ENCODE measurements around the gene SDK1. TPM values are rescaled to one million over a fixed set of nuclear protein-coding genes. Genes with fewer than 3 reads are reported as not detected.

The SDK1 gene
- total RNA-seq, 2 experiments from 2014 or later = 0.25 to 0.78 TPM

- TF ChIP-seq CTCF (IDR thresholded peaks at IDR 0.05) = no peak
- intact Hi-C loops (cut with micrococcal nuclease) = no loop called here
- ChIA-PET POLR2A (no interaction called here), CTCF (interaction anchor here (1.2 kb wide), 1 partner anchor 33 kb away, joined by 3 read pairs; no protein-coding TSS in a partner anchor)
- no peak for DNase-seq
- no peaks in the 10 kb centered on the region for H3K27me3 Mint-ChIP-seq
- no peak for ATAC-seq
- no peak overlapping the region for H3K4me3 Mint-ChIP-seq
- no peaks in the 10 kb centered on the region for H3K4me1 Mint-ChIP-seq (ENCODE audit: low read depth)
- H3K9me3 Mint-ChIP-seq = no peaks in the 10 kb centered on the region
- H3K36me3 Mint-ChIP-seq (ENCODE audit: low read depth) = no peaks in the 10 kb centered on the region
- H3K27ac Mint-ChIP-seq = no peak overlapping the region
These were observed 340.5 kb downstream of the SDK1 start for GRCh38 chr7:3641582-3641981.

- no peak for ATAC-seq
- Mint-ChIP-seq H3K27me3 (no peaks in the 10 kb centered on the region), H3K27ac (no peak overlapping the region), H3K9me3 (no peaks in the 10 kb centered on the region), H3K4me1 (ENCODE audit: low read depth) (no peaks in the 10 kb centered on the region), H3K36me3 (ENCODE audit: low read depth) (no peaks in the 10 kb centered on the region), H3K4me3 (no peak overlapping the region)
- DNase-seq = no peak
- intact Hi-C loops (cut with micrococcal nuclease) = no loop called here
- POLR2A ChIA-PET = no interaction called here
- no peak for TF ChIP-seq CTCF (IDR thresholded peaks at IDR 0.05)
- CTCF ChIA-PET = no interaction called here
These were observed 342.0 kb downstream of the SDK1 start for GRCh38 chr7:3643091-3643490.

GRCh38 chr7:3648276-3648675 is 347.2 kb downstream of the SDK1 start:
- no peaks in the 10 kb centered on the region for H3K27me3 Mint-ChIP-seq
- POLR2A ChIA-PET = no interaction called here
- H3K9me3 Mint-ChIP-seq = no peaks in the 10 kb centered on the region
- intact Hi-C loops (cut with micrococcal nuclease) = no loop called here
- H3K4me1 Mint-ChIP-seq (ENCODE audit: low read depth) = no peaks in the 10 kb centered on the region
- CTCF ChIA-PET = no interaction called here
- H3K4me3 Mint-ChIP-seq = no peak overlapping the region
- H3K27ac Mint-ChIP-seq = no peak overlapping the region
- no peaks in the 10 kb centered on the region for H3K36me3 Mint-ChIP-seq (ENCODE audit: low read depth)
- no peak for DNase-seq
- no peak for TF ChIP-seq CTCF (IDR thresholded peaks at IDR 0.05)
- no peak for ATAC-seq

GRCh38 chr7:3649250-3649649 is 348.2 kb downstream of the SDK1 start:
- Mint-ChIP-seq H3K27ac (no peak overlapping the region), H3K9me3 (no peaks in the 10 kb centered on the region), H3K36me3 (ENCODE audit: low read depth) (no peaks in the 10 kb centered on the region), H3K27me3 (no peaks in the 10 kb centered on the region), H3K4me3 (no peak overlapping the region), H3K4me1 (ENCODE audit: low read depth) (no peaks in the 10 kb centered on the region)
- ATAC-seq (no peak), DNase-seq (no peak)
- ChIA-PET CTCF (no interaction called here), POLR2A (interaction anchor here (0.7 kb wide), 1 partner anchor 23 kb away, joined by 3 read pairs; no protein-coding TSS in a partner anchor)
- intact Hi-C loops (cut with micrococcal nuclease) = no loop called here
- TF ChIP-seq CTCF (IDR thresholded peaks at IDR 0.05) = no peak

GRCh38 chr7:3649678-3650440 is 348.8 kb downstream of the SDK1 start:
- Mint-ChIP-seq H3K4me3 (no peak overlapping the region), H3K27me3 (no peaks in the 10 kb centered on the region), H3K36me3 (ENCODE audit: low read depth) (no peaks in the 10 kb centered on the region), H3K27ac (no peak overlapping the region), H3K4me1 (ENCODE audit: low read depth) (no peaks in the 10 kb centered on the region), H3K9me3 (no peaks in the 10 kb centered on the region)
- ATAC-seq (no peak), DNase-seq (no peak)
- ChIA-PET CTCF (no interaction called here), POLR2A (interaction anchor here (0.7 kb wide), 1 partner anchor 23 kb away, joined by 3 read pairs; no protein-coding TSS in a partner anchor)
- intact Hi-C loops (cut with micrococcal nuclease) = no loop called here
- no peak for TF ChIP-seq CTCF (IDR thresholded peaks at IDR 0.05)

All from activated CD8-positive, alpha-beta T cell treated with anti-CD3 and anti-CD28 coated beads for 36 hours (primary cell).